Fibroblast of villous mesenchyme (primary cell): ENCODE measurements around the gene BARX1. TPM values are rescaled to one million over a fixed set of nuclear protein-coding genes. Genes with fewer than 3 reads are reported as not detected.
"Not testable (repeated sequence)": the region's sequence is repeated elsewhere in the genome, so short reads cannot be mapped to it uniquely, and the experiment has no call there.

Source experiments
- DNase-seq: peaks from one replicate; pipeline ENCODE4 v3.0.0-alpha.2; 2010; ENCODE audit warnings: low read depth
- H3K4me3 ChIP-seq: 2 replicates; pipeline ENCODE4 v1.5.1; 2011; ENCODE audit warnings: low read depth, mild to moderate bottlenecking, low read length
- total RNA-seq: library from RNA; depleted of rRNA; stranded (reverse); fragments of >200 nt; gene quantifications from 2 replicates; pipeline ENCODE4 v1.2.3, GENCODE V29; 2012
- TF ChIP-seq, protein P1 (sequence below): IDR thresholded peaks from 2 replicates; pipeline ENCODE4 v1.5.1; 2012; ENCODE audit warnings: low read depth, mild to moderate bottlenecking, low read length; ENCODE audit not compliant: insufficient read depth

Gene BARX1
- total RNA-seq, 1 donor, result not detected

DNA sequence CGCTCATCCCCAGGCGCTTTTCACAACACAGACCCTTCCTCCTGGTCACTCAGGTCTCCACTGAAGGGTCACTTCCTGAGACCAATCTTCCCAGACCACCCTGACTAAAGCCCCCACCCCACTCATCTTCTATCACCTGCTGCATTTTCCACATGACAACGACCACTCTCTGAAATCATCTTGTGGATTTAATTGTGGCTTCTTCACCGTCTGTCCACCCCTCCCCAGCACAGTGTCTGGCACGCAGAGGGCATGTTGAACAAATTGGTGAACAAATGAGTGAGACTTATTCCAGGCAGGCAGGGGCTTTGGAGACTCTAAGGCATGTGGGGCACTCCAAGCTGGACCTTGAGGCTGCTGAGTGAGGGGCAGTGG is 8.8 kb downstream of the BARX1 start:
- no peak overlapping the region for H3K4me3 ChIP-seq
- no peak for DNase-seq
- TF ChIP-seq, protein P1, sequence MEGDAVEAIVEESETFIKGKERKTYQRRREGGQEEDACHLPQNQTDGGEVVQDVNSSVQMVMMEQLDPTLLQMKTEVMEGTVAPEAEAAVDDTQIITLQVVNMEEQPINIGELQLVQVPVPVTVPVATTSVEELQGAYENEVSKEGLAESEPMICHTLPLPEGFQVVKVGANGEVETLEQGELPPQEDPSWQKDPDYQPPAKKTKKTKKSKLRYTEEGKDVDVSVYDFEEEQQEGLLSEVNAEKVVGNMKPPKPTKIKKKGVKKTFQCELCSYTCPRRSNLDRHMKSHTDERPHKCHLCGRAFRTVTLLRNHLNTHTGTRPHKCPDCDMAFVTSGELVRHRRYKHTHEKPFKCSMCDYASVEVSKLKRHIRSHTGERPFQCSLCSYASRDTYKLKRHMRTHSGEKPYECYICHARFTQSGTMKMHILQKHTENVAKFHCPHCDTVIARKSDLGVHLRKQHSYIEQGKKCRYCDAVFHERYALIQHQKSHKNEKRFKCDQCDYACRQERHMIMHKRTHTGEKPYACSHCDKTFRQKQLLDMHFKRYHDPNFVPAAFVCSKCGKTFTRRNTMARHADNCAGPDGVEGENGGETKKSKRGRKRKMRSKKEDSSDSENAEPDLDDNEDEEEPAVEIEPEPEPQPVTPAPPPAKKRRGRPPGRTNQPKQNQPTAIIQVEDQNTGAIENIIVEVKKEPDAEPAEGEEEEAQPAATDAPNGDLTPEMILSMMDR, result no peak

DNA sequence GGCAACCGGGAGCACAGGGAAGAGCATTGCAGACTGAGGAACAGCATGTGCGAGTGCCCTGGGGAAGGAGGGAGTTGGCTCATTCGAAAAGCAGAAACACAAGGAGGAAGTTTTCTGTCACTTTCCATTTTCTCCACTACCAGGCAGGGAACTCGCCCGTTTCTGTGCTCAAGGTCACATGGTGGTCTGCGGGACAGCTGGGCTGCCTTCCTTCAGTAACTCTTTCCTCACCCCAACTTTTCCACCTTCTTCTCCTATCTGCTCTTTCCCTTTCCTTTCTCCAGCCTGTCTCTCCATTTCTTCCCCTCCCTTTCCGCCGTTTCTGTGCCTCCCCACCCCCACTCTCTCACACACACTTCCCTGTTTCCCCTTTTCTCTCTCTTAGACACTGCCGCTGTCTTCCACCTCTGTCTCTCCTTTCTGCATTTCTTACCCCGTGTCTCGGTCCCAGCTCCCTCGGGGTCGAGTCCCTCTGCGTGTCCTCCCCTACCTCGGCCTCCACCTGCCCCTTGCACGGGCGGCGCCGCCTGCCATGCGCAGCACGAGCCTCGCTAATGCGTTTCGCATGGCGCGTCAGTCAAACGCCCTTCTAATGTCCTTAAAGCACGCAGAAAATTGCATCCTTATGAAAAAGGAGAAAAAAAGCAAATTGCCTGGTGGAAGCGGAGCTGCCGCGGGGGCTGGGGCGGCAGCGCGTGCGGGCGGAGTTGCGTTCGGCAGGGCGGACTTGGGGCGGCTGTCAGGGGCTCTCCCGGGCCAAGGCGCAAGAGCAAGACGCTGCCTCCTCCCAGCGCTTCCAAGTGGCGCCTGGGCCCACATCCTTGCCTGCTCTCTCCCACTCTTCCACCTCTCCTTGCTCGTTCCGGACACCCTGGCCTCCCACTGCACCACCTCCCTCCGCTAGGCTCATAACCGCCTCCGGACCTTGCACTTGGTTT is 9.5 kb downstream of the BARX1 start:
- DNase-seq, result no peak
- H3K4me3 ChIP-seq, result no peak overlapping the region
- TF ChIP-seq, protein P1, result no peak

DNA sequence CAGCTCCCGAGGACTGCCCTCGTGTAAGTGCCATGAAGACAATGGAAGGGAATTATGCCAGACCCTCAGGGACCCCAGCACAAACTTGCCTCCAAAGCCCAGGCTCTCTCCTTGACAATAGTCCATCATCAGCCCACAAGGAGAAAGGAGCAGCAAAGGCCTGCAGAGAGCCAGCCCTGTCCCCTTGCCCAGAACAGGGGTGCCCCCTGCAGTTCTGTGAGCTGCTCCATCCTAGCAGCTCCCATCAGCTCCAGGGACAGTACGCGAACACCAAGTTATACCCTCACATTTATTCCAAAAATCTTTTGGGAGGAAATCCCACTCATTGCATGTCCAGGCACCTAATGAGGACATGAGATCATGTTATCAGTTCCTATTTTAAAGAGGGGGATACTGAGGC is 11.1 kb downstream of the BARX1 start:
- TF ChIP-seq, protein P1, result no peak
- H3K4me3 ChIP-seq, result no peak overlapping the region
- DNase-seq, result no peak

DNA sequence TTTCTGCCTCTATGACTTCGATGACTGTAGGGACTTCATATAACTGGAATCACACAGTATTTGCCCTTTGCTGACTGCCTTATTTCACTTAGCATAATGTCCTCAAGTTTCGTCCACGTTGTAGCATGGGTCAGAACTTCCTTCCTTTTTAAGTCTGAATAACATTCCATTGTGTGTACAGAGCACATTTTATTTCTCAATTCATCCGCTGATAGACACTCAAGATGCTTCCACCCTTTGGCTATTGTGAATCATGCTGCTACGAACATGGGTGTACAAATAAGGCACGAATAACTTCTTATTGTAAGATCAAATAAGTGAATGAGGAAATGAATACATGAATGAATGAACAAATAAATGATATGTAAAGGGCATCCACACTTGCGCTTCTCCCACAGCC is 13.0 kb downstream of the BARX1 start:
- TF ChIP-seq, protein P1, result no peak
- no peak overlapping the region for H3K4me3 ChIP-seq
- DNase-seq, result no peak

DNA sequence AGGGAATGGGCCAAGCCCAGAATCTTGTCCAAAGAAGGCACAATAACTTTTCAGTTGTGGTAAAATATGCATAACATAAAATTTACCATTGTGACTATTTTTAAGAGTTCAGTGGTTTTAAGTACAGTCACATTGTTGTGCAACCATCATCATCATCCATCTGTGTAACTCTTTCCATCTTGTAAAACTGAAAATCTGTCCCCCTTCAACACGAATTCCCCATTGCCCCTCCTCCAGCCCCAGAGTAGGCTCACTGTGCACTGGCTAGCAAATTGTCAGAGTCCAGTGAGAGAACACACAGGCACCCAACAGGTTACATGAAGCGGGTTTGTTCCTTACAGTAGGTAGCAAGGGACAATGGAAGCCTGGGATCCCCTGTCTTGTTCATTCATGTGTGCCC is 13.7 kb downstream of the BARX1 start:
- no peak overlapping the region for H3K4me3 ChIP-seq
- TF ChIP-seq, protein P1, result no peak
- no peak for DNase-seq

DNA sequence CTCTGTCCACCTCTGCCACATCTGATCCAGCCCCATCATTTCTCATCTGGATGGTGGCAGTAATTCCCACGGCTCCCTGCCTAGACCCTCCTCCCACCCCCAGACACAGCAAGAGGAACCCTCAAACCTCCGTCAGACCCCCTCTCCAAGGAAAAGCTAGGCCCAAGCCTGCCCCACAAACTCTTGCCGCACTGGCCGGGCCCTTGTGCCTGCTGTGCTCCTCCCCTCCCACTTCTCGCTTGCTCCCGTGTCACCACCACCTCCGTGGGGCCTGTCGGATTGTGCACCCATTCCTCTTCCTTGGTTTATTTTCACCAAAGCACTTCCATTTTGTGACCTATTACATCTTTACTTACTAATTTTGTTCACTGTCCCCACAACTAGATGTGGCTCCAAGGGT is 14.2 kb downstream of the BARX1 start:
- no peak overlapping the region for H3K4me3 ChIP-seq
- no peak for DNase-seq
- TF ChIP-seq, protein P1, result no peak

DNA sequence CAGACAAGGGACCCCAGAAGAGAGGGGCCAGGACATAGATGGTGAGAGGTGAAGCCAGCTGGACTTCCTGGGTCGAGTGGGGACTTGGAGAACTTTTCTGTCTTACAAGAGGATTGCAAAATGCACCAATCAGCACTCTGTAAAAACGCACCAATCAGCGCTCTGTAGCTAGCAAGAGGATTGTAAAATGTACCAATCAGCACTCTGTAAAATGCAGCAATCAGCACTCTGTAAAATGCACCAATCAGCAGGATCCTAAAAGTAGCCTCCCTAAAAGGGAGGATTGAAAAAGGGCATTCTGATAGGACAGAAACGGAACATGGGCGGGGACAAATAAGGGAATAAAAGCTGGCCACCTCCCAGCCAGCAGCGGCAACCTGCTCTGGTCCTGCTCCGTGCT is 15.6 kb downstream of the BARX1 start:
- not testable (repeated sequence) for H3K4me3 ChIP-seq, DNase-seq
